Measurements from ENCODE around the gene PLK1. TPM values are rescaled to one million over a fixed set of nuclear protein-coding genes. Genes with fewer than 3 reads are reported as not detected.
A peak's percentile ranks its signal among the peaks of the same experiment; 100 is the strongest.

The PLK1 gene
- total and polyA plus RNA-seq, 3 experiments from 2014 or later, result 0.41 to 49.7 (median 48.3) TPM

- Mint-ChIP-seq H3K27ac (peak overlapping the region in 1 of 8 donors; percentile 26), H3K27me3 (no peaks in the 10 kb centered on the region), H3K4me3 (no peak overlapping the region), H3K4me1 (peaks cover 0 to 5% (median 0%) of the 10 kb centered on the region in 3 donors), H3K9me3 (no peaks in the 10 kb centered on the region), H3K36me3 (peaks cover 8 to 84% (median 18%) of the 10 kb centered on the region in 3 donors)
- Histone ChIP-seq H3K4me3 (ENCODE audit: low read length) (no peak overlapping the region), H3K9me3 (ENCODE audit: low read length) (no peaks in the 10 kb centered on the region), H3K27me3 (ENCODE audit: insufficient read depth, low read length, poor library complexity, severe bottlenecking) (no peaks in the 10 kb centered on the region), H3K36me3 (ENCODE audit: insufficient read depth, low read length) (peaks cover 48% of the 10 kb centered on the region), H3K27ac (ENCODE audit: low read depth, low read length) (no peak overlapping the region), H3K4me1 (ENCODE audit: insufficient read depth, low read length) (no peaks in the 10 kb centered on the region)
- CTCF ChIA-PET, result no interaction called here
- POLR2A ChIA-PET, result no interaction called here
- DNase-seq, result no peak
Observed at GRCh38 chr16:23670137-23670776, 8.4 kb upstream of the PLK1 start.

GRCh38 chr16:23673971-23674614 lies 4.6 kb upstream of the PLK1 start:
- Histone ChIP-seq H3K27ac (ENCODE audit: low read depth, low read length) (no peak overlapping the region), H3K4me1 (ENCODE audit: insufficient read depth, low read length) (peaks cover 7% of the 10 kb centered on the region), H3K27me3 (ENCODE audit: insufficient read depth, low read length, poor library complexity, severe bottlenecking) (no peaks in the 10 kb centered on the region), H3K36me3 (ENCODE audit: insufficient read depth, low read length) (peaks cover 10% of the 10 kb centered on the region), H3K4me3 (ENCODE audit: low read length) (no peak overlapping the region), H3K9me3 (ENCODE audit: low read length) (no peaks in the 10 kb centered on the region)
- Mint-ChIP-seq H3K27me3 (no peaks in the 10 kb centered on the region), H3K9me3 (no peaks in the 10 kb centered on the region), H3K27ac (no peak overlapping the region), H3K4me3 (no peak overlapping the region), H3K36me3 (peaks cover 0 to 49% (median 10%) of the 10 kb centered on the region in 3 donors), H3K4me1 (peaks cover 5 to 18% (median 14%) of the 10 kb centered on the region in 3 donors)
- DNase-seq, result no peak
- POLR2A ChIA-PET, result no interaction called here
- CTCF ChIA-PET, result no interaction called here

GRCh38 chr16:23676924-23677480 lies 1.7 kb upstream of the PLK1 start:
- CTCF ChIA-PET, result no interaction called here

GRCh38 chr16:23679274-23679985 lies 741 bp downstream of the PLK1 start:
- ChIA-PET POLR2A (no interaction called here), CTCF (interaction anchor here (1.0 to 1.1 kb wide), 2 partner anchors 10 to 40 kb away, joined by 3 to 5 read pairs; no protein-coding TSS in a partner anchor)
- H3K4me3 Mint-ChIP-seq, result peak overlapping the region; percentile 82 to 93 (median 87)
- no peaks in the 10 kb centered on the region for H3K27me3 Mint-ChIP-seq
- no peaks in the 10 kb centered on the region for H3K9me3 ChIP-seq (ENCODE audit: low read length)
- H3K4me1 Mint-ChIP-seq, result peaks cover 12 to 28% (median 24%) of the 10 kb centered on the region in 3 donors
- H3K27me3 ChIP-seq (ENCODE audit: insufficient read depth, low read length, poor library complexity, severe bottlenecking), result no peaks in the 10 kb centered on the region
- H3K27ac ChIP-seq (ENCODE audit: low read depth, low read length), result peak overlapping the region; percentile 75
- no peak for DNase-seq
- peaks cover 14% of the 10 kb centered on the region for H3K4me1 ChIP-seq (ENCODE audit: insufficient read depth, low read length)
- H3K36me3 ChIP-seq (ENCODE audit: insufficient read depth, low read length), result no peaks in the 10 kb centered on the region
- H3K9me3 Mint-ChIP-seq, result no peaks in the 10 kb centered on the region
- H3K4me3 ChIP-seq (ENCODE audit: low read length), result peak overlapping the region; percentile 77
- peak overlapping the region in 3 of 8 donors; percentile 37 to 52 (median 51) for H3K27ac Mint-ChIP-seq
- H3K36me3 Mint-ChIP-seq, result peaks cover 0 to 32% (median 3%) of the 10 kb centered on the region in 3 donors

More at GRCh38 chr16:23676924-23677480, 1.7 kb upstream of the PLK1 start:
- H3K27ac ChIP-seq (ENCODE audit: low read depth, low read length), result no peak overlapping the region
- H3K4me3 Mint-ChIP-seq, result peak overlapping the region in 4 of 7 donors; percentile 14 to 86 (median 80)
- H3K36me3 ChIP-seq (ENCODE audit: insufficient read depth, low read length), result peaks cover 6% of the 10 kb centered on the region
- H3K4me1 Mint-ChIP-seq, result peaks cover 12 to 28% (median 24%) of the 10 kb centered on the region in 3 donors
- no peak overlapping the region for H3K4me3 ChIP-seq (ENCODE audit: low read length)
- no peaks in the 10 kb centered on the region for H3K27me3 ChIP-seq (ENCODE audit: insufficient read depth, low read length, poor library complexity, severe bottlenecking)
- peaks cover 14% of the 10 kb centered on the region for H3K4me1 ChIP-seq (ENCODE audit: insufficient read depth, low read length)
- peaks cover 0 to 31% (median under 1%) of the 10 kb centered on the region in 3 donors for H3K36me3 Mint-ChIP-seq
- H3K9me3 ChIP-seq (ENCODE audit: low read length), result no peaks in the 10 kb centered on the region
- POLR2A ChIA-PET, result no interaction called here
- no peaks in the 10 kb centered on the region for H3K9me3 Mint-ChIP-seq
- H3K27ac Mint-ChIP-seq, result peak overlapping the region in 2 of 8 donors; percentile 7 to 27
- no peak for DNase-seq
- H3K27me3 Mint-ChIP-seq, result no peaks in the 10 kb centered on the region

GRCh38 chr16:23679986-23680336 lies 1.3 kb downstream of the PLK1 start:
- H3K9me3 ChIP-seq (ENCODE audit: low read length), result no peaks in the 10 kb centered on the region
- DNase-seq, result no peak
- H3K36me3 ChIP-seq (ENCODE audit: insufficient read depth, low read length), result no peaks in the 10 kb centered on the region
- H3K4me1 Mint-ChIP-seq, result peaks cover 12 to 28% (median 24%) of the 10 kb centered on the region in 3 donors
- peak overlapping the region in 1 of 8 donors; percentile 25 for H3K27ac Mint-ChIP-seq
- H3K36me3 Mint-ChIP-seq, result peaks cover 0 to 31% (median 3%) of the 10 kb centered on the region in 3 donors
- H3K4me1 ChIP-seq (ENCODE audit: insufficient read depth, low read length), result peaks cover 14% of the 10 kb centered on the region
- CTCF ChIA-PET, result interaction anchor here (1.0 kb wide), 1 partner anchor 39 kb away, joined by 3 read pairs; no protein-coding TSS in a partner anchor
- H3K4me3 Mint-ChIP-seq, result peak overlapping the region; percentile 39 to 89 (median 83)
- no peaks in the 10 kb centered on the region for H3K27me3 Mint-ChIP-seq
- no peak overlapping the region for H3K4me3 ChIP-seq (ENCODE audit: low read length)
- no peaks in the 10 kb centered on the region for H3K9me3 Mint-ChIP-seq
- peak overlapping the region; percentile 75 for H3K27ac ChIP-seq (ENCODE audit: low read depth, low read length)
- H3K27me3 ChIP-seq (ENCODE audit: insufficient read depth, low read length, poor library complexity, severe bottlenecking), result no peaks in the 10 kb centered on the region
- POLR2A ChIA-PET, result no interaction called here

- Histone ChIP-seq H3K4me3 (ENCODE audit: low read length) (no peak overlapping the region), H3K36me3 (ENCODE audit: insufficient read depth, low read length) (no peaks in the 10 kb centered on the region), H3K4me1 (ENCODE audit: insufficient read depth, low read length) (peaks cover 14% of the 10 kb centered on the region), H3K27ac (ENCODE audit: low read depth, low read length) (no peak overlapping the region), H3K27me3 (ENCODE audit: insufficient read depth, low read length, poor library complexity, severe bottlenecking) (no peaks in the 10 kb centered on the region), H3K9me3 (ENCODE audit: low read length) (no peaks in the 10 kb centered on the region)
- ChIA-PET POLR2A (no interaction called here), CTCF (no interaction called here)
- DNase-seq, result no peak
- Mint-ChIP-seq H3K27me3 (no peaks in the 10 kb centered on the region), H3K9me3 (no peaks in the 10 kb centered on the region), H3K36me3 (peaks cover 3 to 41% (median 10%) of the 10 kb centered on the region in 3 donors), H3K27ac (peak overlapping the region in 1 of 8 donors; percentile 36), H3K4me1 (peaks cover 12 to 28% (median 22%) of the 10 kb centered on the region in 3 donors), H3K4me3 (no peak overlapping the region)
Observed at GRCh38 chr16:23682181-23682580, 3.5 kb downstream of the PLK1 start.

- ChIA-PET POLR2A (no interaction called here), CTCF (no interaction called here)
- Mint-ChIP-seq H3K27ac (peak overlapping the region in 1 of 8 donors; percentile 48), H3K9me3 (no peaks in the 10 kb centered on the region), H3K36me3 (peaks cover 3 to 53% (median 17%) of the 10 kb centered on the region in 3 donors), H3K4me3 (no peak overlapping the region), H3K4me1 (peaks cover 9 to 16% (median 16%) of the 10 kb centered on the region in 3 donors), H3K27me3 (no peaks in the 10 kb centered on the region)
- H3K27ac ChIP-seq (ENCODE audit: low read depth, low read length), result no peak overlapping the region
- DNase-seq, result no peak
- H3K4me1 ChIP-seq (ENCODE audit: insufficient read depth, low read length), result peaks cover 10% of the 10 kb centered on the region
- no peaks in the 10 kb centered on the region for H3K27me3 ChIP-seq (ENCODE audit: insufficient read depth, low read length, poor library complexity, severe bottlenecking)
- H3K9me3 ChIP-seq (ENCODE audit: low read length), result no peaks in the 10 kb centered on the region
- no peak overlapping the region for H3K4me3 ChIP-seq (ENCODE audit: low read length)
- H3K36me3 ChIP-seq (ENCODE audit: insufficient read depth, low read length), result peaks cover 7% of the 10 kb centered on the region
Observed at GRCh38 chr16:23683487-23683886, 4.8 kb downstream of the PLK1 start.
